Measurements from ENCODE around the gene GSG1L.
"Not testable (repeated sequence)": the region's sequence is repeated elsewhere in the genome, so short reads cannot be mapped to it uniquely, and the experiment has no call there.

GSG1L gene

DNA sequence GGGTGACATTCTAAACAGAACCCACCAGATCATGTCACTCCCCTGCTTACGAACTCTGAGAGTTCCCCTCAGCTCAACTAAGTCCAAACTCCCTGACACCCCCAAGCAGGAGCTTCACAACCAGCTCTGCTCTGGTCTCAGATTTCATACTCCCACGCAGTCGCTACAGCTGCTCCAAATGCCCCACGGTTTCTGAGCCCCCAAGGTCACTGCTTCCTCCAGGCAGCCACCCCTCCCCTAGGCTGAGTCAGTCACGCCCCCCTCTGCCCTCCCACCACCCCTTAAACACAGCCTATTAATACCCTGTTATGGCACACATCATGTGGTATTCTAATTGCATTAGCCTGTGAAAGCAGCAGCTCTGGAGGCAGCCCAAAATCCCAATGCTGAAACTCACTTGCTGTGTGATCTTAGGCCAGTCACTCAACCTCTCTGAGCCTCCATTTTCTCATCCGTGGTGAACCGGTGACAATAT lies 51.5 kb downstream of the GSG1L start:
- DNase-seq: no peak

DNA sequence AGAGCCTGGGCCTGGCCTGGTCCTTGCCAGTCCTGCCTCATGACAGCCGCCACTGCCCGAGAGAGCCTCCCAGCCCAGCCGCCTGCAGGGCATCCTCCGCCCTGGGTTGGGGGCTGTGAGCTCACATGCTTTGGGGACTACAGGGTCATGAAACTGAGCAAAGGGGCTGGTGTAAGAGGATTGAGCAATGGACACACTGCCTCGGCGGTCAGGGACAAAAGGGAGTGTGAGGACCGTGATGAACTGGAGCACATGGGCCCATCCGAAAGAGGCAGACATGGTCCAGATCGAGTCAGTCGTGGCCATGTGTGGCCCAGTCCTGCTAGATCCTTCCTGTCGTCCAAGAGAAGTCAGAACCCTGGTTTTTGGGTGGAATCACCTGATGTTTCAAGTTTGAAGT lies 52.3 kb downstream of the GSG1L start:
- no peak for DNase-seq

- no peak for DNase-seq
Observed at GRCh38 chr16:28010671-28011070, 52.8 kb downstream of the GSG1L start.

DNA sequence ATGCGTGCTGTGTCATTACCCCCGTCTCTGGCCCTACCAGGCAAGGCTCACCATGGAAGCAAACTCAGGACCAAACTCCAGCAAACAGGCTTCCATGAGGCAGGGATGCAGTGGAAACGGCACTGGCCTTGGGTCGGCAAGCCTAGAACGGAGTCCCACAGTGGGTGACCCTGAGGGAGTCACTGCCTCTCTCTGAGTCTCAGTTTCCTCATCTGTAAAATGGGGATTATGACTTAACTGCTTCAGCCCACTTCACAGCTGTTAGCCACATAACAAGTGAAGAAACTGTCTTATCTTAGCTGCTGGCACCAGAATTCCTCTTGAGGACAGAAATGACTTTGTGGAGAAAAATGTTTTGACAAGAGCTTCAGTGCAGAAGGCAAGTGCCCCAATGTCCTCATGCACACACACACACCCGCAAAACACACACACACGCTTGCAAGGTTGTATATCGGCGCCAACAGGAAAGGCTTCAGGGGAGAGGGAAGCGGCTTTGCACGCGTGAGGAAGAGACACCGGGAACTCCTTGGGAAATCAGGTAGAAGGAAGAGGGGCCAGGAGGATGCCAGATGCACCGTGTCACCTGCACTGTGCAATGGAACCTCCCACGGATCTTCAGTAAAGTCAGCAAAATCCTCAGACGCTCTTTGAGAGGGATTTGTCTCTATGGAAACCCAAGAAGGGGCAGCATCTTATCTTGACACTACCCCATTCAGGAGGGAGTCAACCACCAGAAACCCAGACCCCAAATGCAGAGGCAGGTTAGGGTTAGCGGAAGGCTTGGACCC lies 53.7 kb downstream of the GSG1L start:
- DNase-seq: no peak

DNA sequence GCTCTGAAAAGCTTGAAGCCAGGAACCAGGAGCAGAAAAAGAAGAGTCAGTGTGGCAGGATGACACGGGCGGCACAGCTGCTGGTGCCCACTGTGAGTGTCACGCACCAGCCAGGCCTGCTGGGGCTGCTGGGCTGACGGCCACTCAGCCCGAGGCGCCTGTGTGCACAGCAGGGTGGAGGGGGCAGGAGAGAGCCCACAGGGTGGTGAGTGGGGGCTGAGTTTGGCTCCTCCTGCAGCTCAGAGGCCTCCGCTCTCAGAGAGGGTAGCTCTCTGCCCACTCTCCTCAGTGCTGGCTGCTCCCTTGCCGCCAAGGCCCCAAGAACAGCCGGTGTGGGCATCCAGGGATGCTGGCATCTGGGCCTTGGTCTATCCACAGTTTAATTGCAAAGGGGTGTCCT lies 59.6 kb downstream of the GSG1L start:
- DNase-seq: no peak

DNA sequence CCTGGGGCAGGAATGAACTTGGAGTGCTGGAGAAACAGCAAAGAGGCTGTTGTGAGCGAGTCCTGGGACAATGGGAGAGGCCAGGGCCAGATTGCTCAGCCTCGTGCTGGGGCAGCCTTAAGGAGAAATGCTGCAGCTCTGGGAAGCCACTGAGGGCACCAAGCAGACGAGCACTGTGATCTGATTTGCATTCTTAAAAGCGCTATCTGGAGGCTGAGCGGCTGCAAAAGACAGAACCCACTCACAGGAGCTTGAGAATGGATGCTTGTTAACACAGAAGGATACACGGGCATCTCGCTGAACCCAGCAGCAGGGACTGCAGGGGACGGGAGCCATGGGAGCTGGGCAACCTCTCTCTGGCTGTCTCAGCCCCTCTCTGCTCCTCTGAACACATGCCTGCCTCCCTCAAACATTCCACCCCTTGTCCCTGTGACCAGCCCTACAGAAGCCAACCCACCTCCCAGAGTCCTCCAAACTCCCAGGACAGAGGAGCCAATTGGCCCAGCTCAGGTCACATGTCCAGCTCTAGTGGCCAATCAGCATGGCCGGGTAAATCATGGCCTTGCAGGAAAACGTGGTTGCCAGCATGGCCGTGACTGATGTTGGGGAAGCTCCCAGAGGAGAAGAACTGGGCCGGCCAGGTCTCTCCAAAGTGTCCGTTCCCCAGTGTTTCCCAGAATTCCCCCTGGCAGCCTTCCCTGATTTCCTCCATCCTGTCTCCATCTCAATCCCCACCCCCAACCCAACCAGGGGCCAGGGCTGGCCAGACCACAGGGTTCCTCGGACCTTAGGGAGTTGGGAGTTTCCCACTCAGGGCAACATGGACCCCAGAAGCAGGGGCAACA lies 60.3 kb downstream of the GSG1L start:
- DNase-seq: no peak

- DNase-seq: no peak
Observed at GRCh38 chr16:28001642-28002041, 61.9 kb downstream of the GSG1L start.

DNA sequence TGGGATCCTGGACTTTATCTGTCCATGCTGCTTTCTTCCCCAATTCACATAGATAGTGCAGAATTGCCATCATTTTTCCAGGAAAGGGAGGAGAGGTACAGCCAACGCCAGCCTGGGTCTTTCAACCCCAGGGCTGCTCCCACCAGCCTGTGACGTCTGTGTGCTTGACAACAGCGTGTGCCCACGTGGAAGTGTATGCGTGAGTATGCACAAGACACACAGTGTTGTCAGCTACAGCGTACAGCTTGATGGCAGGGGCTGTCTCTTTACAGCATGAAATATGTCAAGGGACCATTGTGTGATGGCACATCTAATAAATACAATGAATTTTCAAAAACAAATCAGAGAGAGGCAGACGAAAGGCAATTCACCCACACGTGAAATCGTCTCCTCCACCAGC lies 62.3 kb downstream of the GSG1L start:
- DNase-seq: no peak

- DNase-seq: no peak
Observed at GRCh38 chr16:28000314-28001169, 63.0 kb downstream of the GSG1L start.

DNA sequence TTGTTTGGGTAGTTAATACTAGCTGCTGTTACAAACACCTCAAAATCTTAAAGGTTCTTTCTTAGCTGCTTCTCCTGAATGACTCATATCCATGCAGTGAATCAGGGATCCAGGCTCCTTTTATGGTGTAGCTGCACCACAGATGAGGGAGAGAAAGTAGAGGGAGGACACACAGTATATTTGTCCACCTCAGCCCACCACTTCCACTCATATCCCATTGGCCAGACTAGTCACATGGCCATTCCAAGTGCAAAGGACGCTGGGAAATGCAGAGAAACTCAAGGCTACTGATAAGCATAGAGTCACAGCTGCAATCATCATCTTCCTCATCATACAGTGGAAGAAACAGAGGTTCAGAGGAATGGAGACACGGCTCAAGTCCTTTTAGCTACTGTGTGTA lies 63.8 kb downstream of the GSG1L start:
- no peak for DNase-seq

GRCh38 chr16:27995378-27995777 lies 68.1 kb downstream of the GSG1L start:
- no peak for DNase-seq

DNA sequence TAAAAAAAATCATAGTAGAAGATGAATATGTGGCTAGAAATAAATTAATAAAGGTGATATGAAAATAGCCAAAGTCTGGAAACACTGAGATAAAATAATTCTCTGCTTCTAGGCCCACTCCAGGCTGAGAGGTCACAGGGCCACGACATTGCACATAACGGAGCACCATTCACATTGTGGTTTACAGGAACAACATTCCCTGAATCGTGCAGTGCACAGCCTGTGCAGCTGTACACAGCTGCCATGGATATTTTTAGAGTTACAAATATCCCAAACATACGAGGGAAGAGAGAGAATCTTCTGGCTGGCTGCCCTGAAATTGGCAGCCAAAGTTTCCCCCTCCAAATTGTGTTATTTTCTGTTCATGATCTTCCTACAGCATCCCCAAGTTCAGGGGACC lies 68.8 kb downstream of the GSG1L start:
- DNase-seq: no peak

DNA sequence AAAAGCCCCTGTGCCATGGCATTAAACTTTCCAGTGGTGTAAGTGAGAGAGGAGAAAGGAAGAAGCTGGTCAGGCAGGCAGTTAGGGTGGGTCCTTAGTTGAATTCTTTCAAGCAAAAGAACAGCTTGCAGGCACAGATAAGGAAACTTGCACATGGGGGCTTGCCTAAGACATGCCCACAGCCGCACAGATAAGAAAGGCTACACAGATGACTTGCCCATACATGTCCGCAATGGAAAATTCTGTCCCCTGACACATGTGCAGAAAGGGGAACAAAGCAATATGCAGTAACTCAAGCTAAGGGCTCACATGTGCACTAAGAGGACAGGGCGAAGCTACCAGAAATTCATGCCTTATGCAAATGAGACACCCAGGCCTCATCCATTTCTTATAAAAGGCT lies 69.9 kb downstream of the GSG1L start:
- DNase-seq: no peak

- no peak for DNase-seq
Observed at GRCh38 chr16:27991876-27992275, 71.6 kb downstream of the GSG1L start.

GRCh38 chr16:27985981-27986380 lies 77.5 kb downstream of the GSG1L start:
- no peak for DNase-seq

DNA sequence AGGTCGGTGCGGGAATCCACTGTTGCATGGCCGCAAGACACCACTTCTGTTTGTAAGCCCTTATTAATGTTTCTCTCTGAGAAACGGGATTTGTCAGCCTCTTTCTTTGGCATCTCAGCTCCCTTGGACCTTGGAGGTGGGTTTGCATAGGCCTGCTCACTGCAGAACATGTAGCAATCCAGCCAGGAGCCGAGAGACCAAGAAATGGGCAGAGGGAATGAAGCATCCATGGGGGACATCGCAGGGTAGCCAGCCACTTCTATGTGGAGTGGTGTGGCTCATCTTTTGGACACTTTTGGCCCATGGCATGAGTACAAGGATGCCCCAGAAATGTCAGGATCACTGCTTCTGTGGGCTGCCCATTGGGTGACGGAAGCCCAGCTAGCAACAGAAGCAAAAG lies 79.4 kb downstream of the GSG1L start:
- no peak for DNase-seq

GRCh38 chr16:27983244-27983643 lies 80.3 kb downstream of the GSG1L start:
- no peak for DNase-seq

GRCh38 chr16:27982184-27982583 lies 81.3 kb downstream of the GSG1L start:
- no peak for DNase-seq

DNA sequence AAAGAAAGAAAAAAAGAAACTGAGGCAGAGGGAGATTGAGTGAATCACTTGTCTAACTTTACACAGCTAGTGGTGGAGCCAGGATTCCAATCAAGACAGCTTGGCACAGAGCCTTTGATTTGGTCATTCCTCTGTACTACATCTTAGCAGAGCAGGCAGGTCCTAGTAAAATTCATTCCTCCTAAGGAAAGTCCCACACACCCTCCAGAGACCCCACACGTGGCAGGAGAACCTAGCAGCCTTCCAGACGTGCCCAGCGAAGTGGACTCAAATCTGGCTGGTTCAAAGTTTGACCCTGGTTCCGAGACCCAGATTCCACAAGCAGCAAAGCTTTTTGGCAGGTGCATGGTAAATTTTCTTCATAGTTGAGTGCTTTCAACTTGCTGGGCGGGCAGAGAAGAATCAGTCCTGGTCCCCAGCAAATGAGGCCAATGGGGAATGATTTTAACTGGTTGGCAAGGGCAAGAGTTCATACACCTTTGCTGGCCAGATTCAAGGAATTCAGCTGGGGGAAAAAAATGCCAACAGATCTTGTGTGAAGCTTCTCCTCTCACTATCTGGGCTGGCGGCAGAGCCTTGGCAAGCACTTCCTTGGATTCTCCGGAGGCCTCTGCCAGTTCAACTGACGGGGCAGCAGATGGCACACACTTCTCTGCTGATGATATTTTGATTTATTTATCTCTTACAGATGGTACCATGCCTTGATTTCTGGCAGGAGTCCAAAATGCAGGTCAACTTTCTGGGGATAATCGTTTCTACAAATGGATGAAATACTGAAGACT lies 82.4 kb downstream of the GSG1L start:
- no peak for DNase-seq

DNA sequence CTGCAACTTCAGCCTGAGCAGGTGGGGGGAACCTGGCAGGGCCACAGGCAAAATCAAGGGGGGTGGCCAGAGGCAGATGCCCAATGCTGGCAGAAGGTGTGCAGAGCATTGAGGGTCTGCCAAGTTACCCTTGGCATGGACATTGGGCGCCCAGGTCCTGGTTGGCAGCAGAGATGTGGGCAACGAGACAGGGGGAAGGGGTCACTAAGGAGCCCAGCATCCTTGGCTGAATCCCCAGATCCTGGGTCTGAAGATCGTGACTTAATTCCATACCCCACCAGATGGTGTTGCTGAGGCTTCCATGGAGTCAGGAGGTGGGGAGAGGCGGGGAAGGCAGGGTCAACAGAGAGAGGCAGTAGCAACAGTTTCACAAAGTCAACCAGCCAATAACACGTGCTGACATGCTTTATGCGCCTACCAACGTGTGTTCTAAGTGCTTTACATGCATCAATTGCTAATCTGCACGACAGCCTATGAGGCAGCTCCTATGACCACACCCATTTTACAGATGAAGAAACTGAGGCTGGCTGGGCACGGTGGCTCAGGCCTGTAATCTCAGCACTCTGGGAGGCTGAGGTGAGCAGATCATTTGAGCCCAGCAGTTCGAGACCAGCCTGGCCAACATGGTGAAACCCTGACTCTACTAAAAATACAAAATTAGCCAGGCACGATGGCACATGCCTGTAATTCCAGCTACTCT lies 83.3 kb downstream of the GSG1L start:
- no peak for DNase-seq

- not testable (repeated sequence) for DNase-seq
Observed at GRCh38 chr16:27979668-27980067, 83.8 kb downstream of the GSG1L start.

DNA sequence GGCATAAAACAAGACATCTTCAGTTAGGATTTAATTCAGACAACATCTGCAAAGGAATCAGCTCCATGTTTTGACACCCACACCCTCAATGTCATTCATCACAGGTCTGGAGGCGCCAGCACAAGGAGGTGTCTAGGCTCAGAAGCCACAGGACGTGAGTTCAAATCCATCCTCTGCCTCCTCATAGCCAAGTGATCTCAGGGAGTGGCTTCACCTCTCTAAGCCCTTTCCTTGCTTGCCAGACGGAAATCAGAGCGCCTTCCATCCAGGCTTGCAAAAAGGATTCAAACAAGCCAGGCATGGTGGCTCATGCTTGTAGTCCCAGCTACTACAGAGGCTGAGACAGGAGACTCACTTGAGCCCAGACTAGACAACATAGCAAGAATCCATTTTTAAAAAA lies 84.6 kb downstream of the GSG1L start:
- DNase-seq: no peak
